NCI-H345 (cell line): ENCODE data around the gene NCOR2.
A peak's percentile ranks its signal among the peaks of the same experiment; 100 is the strongest.

Experiments used
- DNase-seq: peaks from one replicate; lab custom pipeline; 2025; lab: John Stamatoyannopoulos, UW

Gene NCOR2

GRCh38 chr12:124566997-124567672, at the start of gene NCOR2:
Gene NCOR2, minus strand, starts transcription at chr12:124567612. Its CDS starts 72,361 bp downstream, at chr12:124495251.
- peak; percentile 37 for DNase-seq

GRCh38 chr12:124616394-124617221, 49.2 kb upstream of the NCOR2 start:
- no peak for DNase-seq

GRCh38 chr12:124614512-124615292, 47.3 kb upstream of the NCOR2 start:
- no peak for DNase-seq

GRCh38 chr12:124613151-124613585, 45.8 kb upstream of the NCOR2 start:
- peak; percentile 87 for DNase-seq

GRCh38 chr12:124612410-124612680, 44.9 kb upstream of the NCOR2 start:
- no peak for DNase-seq

- DNase-seq, result no peak
Observed at GRCh38 chr12:124611559-124612409, 44.4 kb upstream of the NCOR2 start.

GRCh38 chr12:124610629-124611558, 43.5 kb upstream of the NCOR2 start:
- no peak for DNase-seq

GRCh38 chr12:124610021-124610612, 42.7 kb upstream of the NCOR2 start:
- no peak for DNase-seq

- DNase-seq, result peak; percentile 98
Observed at GRCh38 chr12:124609041-124609989, 41.9 kb upstream of the NCOR2 start.

GRCh38 chr12:124608450-124608870, 41.0 kb upstream of the NCOR2 start:
- no peak for DNase-seq

- no peak for DNase-seq
Observed at GRCh38 chr12:124607681-124608425, 40.4 kb upstream of the NCOR2 start.

GRCh38 chr12:124605883-124606774, 38.7 kb upstream of the NCOR2 start:
- no peak for DNase-seq

- DNase-seq, result no peak
Observed at GRCh38 chr12:124605150-124605882, 37.9 kb upstream of the NCOR2 start.

GRCh38 chr12:124604264-124604680, 36.9 kb upstream of the NCOR2 start:
- no peak for DNase-seq

- no peak for DNase-seq
Observed at GRCh38 chr12:124603831-124604251, 36.4 kb upstream of the NCOR2 start.

- no peak for DNase-seq
Observed at GRCh38 chr12:124603100-124603541, 35.7 kb upstream of the NCOR2 start.
